ENCODE results near the gene CD1C.
"Not testable (repeated sequence)": the region's sequence is repeated elsewhere in the genome, so short reads cannot be mapped to it uniquely, and the experiment has no call there.

CD1C gene

DNA sequence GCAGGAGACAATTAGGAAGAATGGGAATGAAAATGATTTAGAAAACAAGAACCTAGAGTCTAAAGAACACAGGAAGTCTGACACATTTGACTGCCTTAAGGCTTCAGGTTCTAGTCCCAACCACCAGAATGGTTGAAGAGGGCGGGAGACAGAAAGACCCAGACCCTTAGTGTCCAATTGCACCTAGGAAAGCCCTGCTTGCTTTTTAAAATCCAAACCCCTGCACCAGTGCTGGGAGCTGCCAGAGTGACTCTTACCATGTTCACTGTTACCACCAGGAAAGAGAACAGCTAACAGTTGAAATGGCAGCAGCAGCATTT, 41.3 kb downstream of the CD1C start:
- Mint-ChIP-seq H3K9me3 (no peaks in the 10 kb centered on the region), H3K36me3 (ENCODE audit: insufficient read depth) (no peaks in the 10 kb centered on the region), H3K4me1 (ENCODE audit: low read depth in 2 of 2) (peaks cover 4 to 5% of the 10 kb centered on the region in 2 donors), H3K27me3 (peaks cover 0 to 7% of the 10 kb centered on the region in 2 donors), H3K4me3 (no peak overlapping the region), H3K27ac (no peak overlapping the region)
- ATAC-seq (replicated peaks) (no peak), DNase-seq (no peak)

DNA sequence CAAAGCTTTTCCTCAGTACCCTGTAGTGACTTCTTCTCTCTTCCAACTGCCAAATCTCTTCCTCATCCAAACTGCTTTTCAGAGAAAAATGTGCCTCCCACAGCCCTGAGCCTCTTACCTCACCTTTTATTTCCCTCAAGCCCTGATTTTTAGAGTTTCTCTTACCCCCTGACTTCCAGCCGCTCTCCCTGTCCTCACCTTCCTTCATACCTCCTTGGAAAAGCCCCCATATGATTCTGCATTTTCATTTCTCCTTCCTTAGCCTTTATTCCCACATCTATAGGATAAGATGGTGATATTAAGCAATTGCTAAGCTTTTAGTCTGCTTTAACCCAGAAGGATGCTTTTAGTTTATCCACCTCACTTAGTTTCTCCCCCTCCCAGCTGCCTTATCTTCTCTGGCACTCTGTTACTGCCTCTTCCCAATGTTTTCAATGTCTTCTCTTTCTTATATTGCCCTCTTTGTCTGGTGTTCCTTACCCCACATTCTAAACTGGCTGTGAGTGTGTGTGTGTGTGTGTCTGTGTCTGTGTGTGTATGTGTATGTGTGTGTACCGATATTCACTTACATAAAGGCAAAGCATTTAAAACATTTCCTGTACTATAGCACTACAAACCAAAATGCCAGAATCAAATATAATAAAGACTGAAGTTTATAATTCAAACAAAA, 41.9 kb downstream of the CD1C start, which contains the start of gene CD1B:
Gene CD1B (minus strand): TSS at position 51 of the 670 bp plus-strand sequence. CDS start 108 bp downstream, outside the sequence.
- H3K4me1 Mint-ChIP-seq (ENCODE audit: low read depth in 2 of 2) = peaks cover 4 to 5% of the 10 kb centered on the region in 2 donors
- no peak within 1 kb of the TSS for H3K27ac Mint-ChIP-seq
- H3K36me3 Mint-ChIP-seq (ENCODE audit: insufficient read depth) = no peaks in the 10 kb centered on the region
- peaks cover 0 to 7% of the 10 kb centered on the region in 2 donors for H3K27me3 Mint-ChIP-seq
- H3K4me3 Mint-ChIP-seq = no peak within 1 kb of the TSS
- no peaks in the 10 kb centered on the region for H3K9me3 Mint-ChIP-seq
- DNase-seq (no peak), ATAC-seq (replicated peaks) (no peak)

DNA sequence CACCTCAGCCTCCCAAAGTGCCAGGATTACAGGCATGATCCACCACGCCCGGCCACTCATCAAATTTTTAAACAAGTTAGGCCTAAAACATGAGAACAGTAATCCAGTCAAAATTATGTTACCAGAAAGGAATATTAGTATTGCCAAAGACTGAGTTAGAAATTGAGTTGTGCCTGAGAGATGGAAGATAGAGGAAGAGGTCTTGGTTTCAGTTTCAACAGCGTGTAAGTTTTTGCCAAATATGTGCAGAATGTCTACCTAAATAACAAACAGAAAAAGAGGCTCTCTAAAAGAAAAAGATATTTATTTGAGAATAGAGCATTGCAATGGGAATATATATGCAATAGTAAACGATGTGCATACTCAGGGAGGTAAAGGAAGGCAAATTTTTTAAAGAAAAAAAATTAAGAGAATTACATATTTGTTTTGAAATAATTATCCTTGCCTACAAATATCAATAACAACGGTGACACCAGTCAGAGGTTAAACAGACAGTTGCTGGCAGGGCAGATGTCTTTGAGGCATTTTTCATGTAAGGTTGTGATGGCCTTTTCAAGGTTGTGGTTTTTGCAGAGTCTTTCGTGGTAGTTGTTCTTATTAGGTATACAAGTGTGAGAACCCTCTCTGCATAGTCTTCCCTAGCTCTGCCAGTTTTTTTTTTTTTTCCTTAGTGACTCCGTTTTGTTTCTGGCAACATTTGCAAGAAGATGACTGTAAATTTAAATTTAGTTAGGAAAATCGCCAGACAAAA, 43.9 kb downstream of the CD1C start:
- Mint-ChIP-seq H3K9me3 (no peaks in the 10 kb centered on the region), H3K4me3 (no peak overlapping the region), H3K4me1 (ENCODE audit: low read depth in 2 of 2) (peaks cover 4 to 5% of the 10 kb centered on the region in 2 donors), H3K36me3 (ENCODE audit: insufficient read depth) (no peaks in the 10 kb centered on the region), H3K27me3 (peaks cover 9 to 14% of the 10 kb centered on the region in 2 donors), H3K27ac (no peak overlapping the region)
- DNase-seq = no peak
- ATAC-seq (replicated peaks) = no peak

DNA sequence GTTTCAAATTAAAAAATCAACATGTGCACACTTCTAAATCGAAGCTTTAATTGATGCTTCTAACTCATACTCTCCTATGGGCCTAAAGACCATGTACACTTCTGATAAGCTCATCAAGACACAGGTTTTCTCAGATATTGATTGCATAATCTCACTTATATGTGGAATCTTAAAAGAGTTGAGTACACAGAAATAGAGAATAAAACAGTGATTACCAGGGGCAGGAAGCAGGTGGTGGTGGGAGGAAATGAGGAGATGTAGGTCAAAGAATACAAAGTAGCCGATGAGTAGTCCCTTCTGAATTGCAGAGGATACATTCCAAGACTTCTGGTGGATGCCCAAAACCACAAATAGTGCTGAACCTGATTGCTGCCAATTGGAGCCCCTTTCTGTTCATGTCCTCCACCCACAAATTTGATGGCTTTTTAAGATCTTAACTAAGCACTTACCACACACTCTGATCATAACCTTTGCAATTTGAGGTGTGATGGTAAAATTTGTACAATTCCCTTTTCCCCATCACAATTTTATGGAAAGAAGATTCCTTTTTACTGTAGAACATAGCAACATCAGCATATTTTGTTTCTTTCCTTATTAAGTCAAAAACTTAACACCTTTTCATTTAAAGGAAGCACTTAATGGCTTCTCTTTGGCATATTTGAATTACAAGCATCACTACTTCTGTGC, 44.9 kb downstream of the CD1C start:
- Mint-ChIP-seq H3K27me3 (peaks cover 11 to 20% of the 10 kb centered on the region in 2 donors), H3K9me3 (no peaks in the 10 kb centered on the region), H3K36me3 (ENCODE audit: insufficient read depth) (no peaks in the 10 kb centered on the region), H3K27ac (no peak overlapping the region), H3K4me3 (no peak overlapping the region), H3K4me1 (ENCODE audit: low read depth in 2 of 2) (peaks cover 4 to 5% of the 10 kb centered on the region in 2 donors)
- DNase-seq = no peak
- ATAC-seq (replicated peaks) = no peak

DNA sequence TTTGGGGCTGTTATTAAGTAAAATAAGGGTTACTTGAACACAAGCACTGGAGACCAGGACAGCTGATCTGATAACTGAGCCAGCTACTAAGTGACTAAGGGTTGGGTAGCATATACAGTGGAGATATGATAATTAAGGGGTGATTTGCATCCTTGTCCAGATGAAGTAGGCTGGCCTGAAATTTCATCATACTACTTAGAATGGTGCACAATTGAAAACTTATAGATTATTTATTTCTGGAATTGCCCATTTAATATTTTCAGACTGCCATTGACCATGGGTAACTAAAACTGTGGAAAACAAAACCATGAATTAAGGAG, 45.5 kb downstream of the CD1C start:
- Mint-ChIP-seq H3K36me3 (ENCODE audit: insufficient read depth) (no peaks in the 10 kb centered on the region), H3K9me3 (no peaks in the 10 kb centered on the region), H3K27me3 (peaks cover 11 to 20% of the 10 kb centered on the region in 2 donors), H3K4me3 (no peak overlapping the region), H3K4me1 (ENCODE audit: low read depth in 2 of 2) (peaks cover 4 to 5% of the 10 kb centered on the region in 2 donors), H3K27ac (no peak overlapping the region)
- DNase-seq = no peak
- no peak for ATAC-seq (replicated peaks)

DNA sequence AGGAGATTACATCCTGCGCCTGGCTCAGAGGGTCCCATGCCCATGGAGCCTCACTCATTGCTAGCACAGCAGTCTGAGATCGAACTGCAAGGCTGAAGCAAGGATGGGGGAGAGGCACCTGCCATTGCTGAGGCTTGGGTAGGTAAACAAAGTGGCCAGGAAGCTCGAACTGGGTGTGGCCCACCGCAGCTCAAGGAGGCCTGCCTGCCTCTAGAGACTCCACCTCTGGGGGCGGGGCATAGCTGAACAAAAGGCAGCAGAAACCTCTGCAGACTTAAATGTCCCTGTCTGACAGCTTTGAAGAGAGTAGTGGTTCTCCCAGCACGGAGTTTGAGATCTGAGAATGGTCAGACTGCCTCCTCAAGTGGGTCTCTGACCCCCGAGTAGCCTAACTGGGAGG, 46.7 kb downstream of the CD1C start:
- not testable (repeated sequence) for H3K27ac Mint-ChIP-seq; H3K4me1 Mint-ChIP-seq (ENCODE audit: low read depth in 2 of 2); H3K9me3 Mint-ChIP-seq; H3K4me3 Mint-ChIP-seq; DNase-seq; H3K36me3 Mint-ChIP-seq (ENCODE audit: insufficient read depth); ATAC-seq (replicated peaks)
- H3K27me3 Mint-ChIP-seq = peaks cover 11 to 20% of the 10 kb centered on the region in 2 donors

Data from effector memory CD8-positive, alpha-beta T cell (primary cell).